T-helper 9 cell (primary cell): ENCODE results near the gene PLA2G4C.
"Not testable (repeated sequence)": the region's sequence is repeated elsewhere in the genome, so short reads cannot be mapped to it uniquely, and the experiment has no call there.

Experiments used
- DNase-seq: peaks from one replicate; pipeline ENCODE4 v3.0.0-alpha.2; 2020

Gene PLA2G4C

GRCh38 chr19:48108997-48109782 is 1.4 kb downstream of the PLA2G4C start:
- DNase-seq, result no peak

- DNase-seq, result no peak
Observed at GRCh38 chr19:48103922-48104321, 6.7 kb downstream of the PLA2G4C start.

GRCh38 chr19:48102870-48103751 is 7.5 kb downstream of the PLA2G4C start:
- DNase-seq, result peak; percentile 11

GRCh38 chr19:48095612-48096175 is 14.9 kb downstream of the PLA2G4C start:
- no peak for DNase-seq

- no peak for DNase-seq
Observed at GRCh38 chr19:48094855-48095203, 15.8 kb downstream of the PLA2G4C start.

GRCh38 chr19:48094129-48094854 is 16.3 kb downstream of the PLA2G4C start:
- no peak for DNase-seq

GRCh38 chr19:48091111-48091718 is 19.4 kb downstream of the PLA2G4C start:
- not testable (repeated sequence) for DNase-seq

- no peak for DNase-seq
Observed at GRCh38 chr19:48090281-48090802, 20.3 kb downstream of the PLA2G4C start.

GRCh38 chr19:48088991-48089390 is 21.6 kb downstream of the PLA2G4C start:
- not testable (repeated sequence) for DNase-seq

GRCh38 chr19:48085904-48086864 is 24.4 kb downstream of the PLA2G4C start:
- DNase-seq, result no peak

GRCh38 chr19:48085076-48085475 is 25.5 kb downstream of the PLA2G4C start:
- DNase-seq, result no peak

GRCh38 chr19:48081106-48081505 is 29.5 kb downstream of the PLA2G4C start:
- DNase-seq, result no peak

- DNase-seq, result not testable (repeated sequence)
Observed at GRCh38 chr19:48070177-48070769, 40.3 kb downstream of the PLA2G4C start.

GRCh38 chr19:48069435-48069834 is 41.2 kb downstream of the PLA2G4C start:
- no peak for DNase-seq

GRCh38 chr19:48064509-48064908 is 46.1 kb downstream of the PLA2G4C start:
- DNase-seq, result no peak

GRCh38 chr19:48061401-48062344 is 48.9 kb downstream of the PLA2G4C start:
- DNase-seq, result no peak

- DNase-seq, result no peak
Observed at GRCh38 chr19:48060381-48060780, 50.2 kb downstream of the PLA2G4C start.

- no peak for DNase-seq
Observed at GRCh38 chr19:48059331-48059730, 51.3 kb downstream of the PLA2G4C start.

GRCh38 chr19:48053856-48054255 is 56.8 kb downstream of the PLA2G4C start:
- DNase-seq, result no peak
